PFSK-1 (cell line): ENCODE measurements around the gene PRSS53.
A peak's percentile ranks its signal among the peaks of the same experiment; 100 is the strongest.

Source experiments
- FOXP2 ChIP-seq: optimal IDR thresholded peaks from 2 replicates; pipeline ENCODE3; 2011; ENCODE audit warnings: borderline replicate concordance, control low read depth, inconsistent platforms; ENCODE audit not compliant: insufficient read depth; ENCODE audit errors: extremely low read length, extremely low read depth
- POLR2AphosphoS5 ChIP-seq: IDR thresholded peaks from 2 replicates; pipeline ENCODE4 v1.6.1; 2012; ENCODE audit warnings: low read depth, mild to moderate bottlenecking, control low read depth, low read length, moderate library complexity
- REST ChIP-seq, 2 experiments: IDR thresholded peaks; 2 replicates each; pipeline versions ENCODE4 v1.6.1 to v1.8.0; 2011 to 2012; ENCODE audit warnings: low read depth in 2 of 2, low read length in 2 of 2, control low read depth in 1 of 2, inconsistent platforms in 1 of 2, mild to moderate bottlenecking in 1 of 2, moderate library complexity in 1 of 2; ENCODE audit not compliant: insufficient read depth in 1 of 2
- SIN3A ChIP-seq: IDR thresholded peaks from 2 replicates; pipeline ENCODE4 v1.6.1; 2012; ENCODE audit warnings: mild to moderate bottlenecking, low read length, moderate library complexity, borderline replicate concordance; ENCODE audit not compliant: insufficient read depth
- TAF1 ChIP-seq: IDR thresholded peaks from 2 replicates; pipeline ENCODE4 v1.6.1; 2012; ENCODE audit warnings: low read length, control low read depth, borderline replicate concordance; ENCODE audit not compliant: insufficient read depth

Gene PRSS53

DNA sequence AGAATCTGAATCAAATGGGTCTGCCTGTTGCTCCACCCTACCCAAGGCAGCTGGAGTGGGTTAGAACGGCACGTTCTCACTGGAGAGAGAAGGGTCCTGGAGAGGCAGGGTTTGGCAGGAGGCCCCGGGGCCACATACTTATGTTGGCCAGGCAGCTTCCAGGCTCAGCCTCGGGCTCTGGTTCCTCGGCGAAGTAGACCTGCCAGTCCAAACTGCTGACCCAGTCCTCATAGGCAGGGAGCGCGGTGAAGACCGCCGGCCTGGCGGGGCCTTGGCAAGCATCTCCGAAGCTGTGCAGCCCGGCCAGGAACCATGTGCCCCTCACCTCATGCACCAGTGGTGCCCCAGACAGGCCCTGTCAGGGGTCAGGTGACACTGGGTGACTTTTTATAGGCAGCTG lies 4.8 kb downstream of the PRSS53 start:
- TF ChIP-seq SIN3A: no peak
- no peak for TF ChIP-seq TAF1
- TF ChIP-seq POLR2AphosphoS5: no peak

DNA sequence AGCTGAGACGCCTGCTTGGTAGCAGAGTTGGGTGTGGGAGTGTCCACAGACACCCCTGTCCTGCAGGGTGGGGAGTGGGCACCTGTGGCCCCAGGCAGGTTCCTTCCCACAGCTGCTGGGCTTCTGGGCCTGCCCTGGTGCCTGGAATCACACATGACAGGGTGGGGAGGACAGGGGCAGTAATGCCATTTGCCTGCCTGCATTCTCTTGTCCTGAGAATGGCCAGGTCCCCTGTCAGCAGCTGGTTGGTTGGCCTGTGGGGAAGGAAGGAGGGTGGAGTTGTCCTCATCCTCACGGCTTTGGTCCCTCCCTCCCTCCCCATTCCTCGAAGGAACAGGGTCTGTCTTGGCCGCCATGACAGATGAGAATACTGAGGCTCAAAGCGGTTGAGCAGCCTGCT lies 5.2 kb downstream of the PRSS53 start:
- 0 out of 2 replicates have a peak, but pooled peaks have one; percentile 1 for TF ChIP-seq POLR2AphosphoS5
- TF ChIP-seq TAF1: no peak
- no peak for TF ChIP-seq SIN3A
- TF ChIP-seq REST (IDR thresholded peaks at IDR 0.05; ENCODE audit: insufficient read depth in 1 of 2, low read depth in 2 of 2, low read length in 2 of 2): no peak
- TF ChIP-seq FOXP2: no peak

GRCh38 chr16:31083081-31083480 lies 5.7 kb downstream of the PRSS53 start:
- TF ChIP-seq POLR2AphosphoS5: 0 out of 2 replicates have a peak, but pooled peaks have one; percentile 2
- TF ChIP-seq SIN3A: no peak

DNA sequence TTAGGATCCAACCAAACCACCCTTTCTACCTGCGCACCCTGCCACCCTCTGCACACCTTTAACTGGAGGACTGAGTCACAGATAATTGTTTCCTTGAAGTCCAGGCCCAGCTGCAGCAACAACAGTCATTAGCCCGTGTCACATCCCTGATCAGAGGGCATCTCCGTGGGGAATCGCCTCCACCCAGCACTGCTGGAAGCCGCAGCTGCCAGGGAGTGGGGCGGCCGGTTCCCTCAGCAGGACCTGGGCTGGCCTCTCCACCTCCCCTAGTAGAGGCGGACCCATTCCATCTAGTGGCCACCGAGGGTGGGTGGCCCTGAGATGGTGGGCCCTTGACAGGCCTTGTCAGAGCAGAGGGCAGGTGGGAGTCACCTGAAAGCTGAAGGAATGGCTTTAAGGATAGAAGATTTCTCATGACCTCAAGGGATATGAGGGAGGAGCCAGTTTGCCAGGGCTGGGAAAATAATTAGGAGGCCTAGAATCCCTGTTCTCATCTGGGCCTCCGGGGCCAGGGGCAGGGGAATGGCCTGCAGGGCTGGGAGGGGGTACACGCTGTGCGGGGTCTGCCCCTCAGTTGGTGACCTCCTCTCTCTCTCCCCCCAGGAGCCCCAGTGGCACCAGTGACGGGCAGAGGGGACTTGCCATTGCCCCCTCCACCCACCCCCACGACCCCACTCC lies 6.2 kb downstream of the PRSS53 start:
- TF ChIP-seq REST (IDR thresholded peaks at IDR 0.05; ENCODE audit: insufficient read depth in 1 of 2, low read depth in 2 of 2, low read length in 2 of 2) (no peak), FOXP2 (no peak), TAF1 (no peak), POLR2AphosphoS5 (no peak), SIN3A (no peak)

GRCh38 chr16:31081428-31082351 lies 7.1 kb downstream of the PRSS53 start:
- no peak for TF ChIP-seq TAF1
- TF ChIP-seq POLR2AphosphoS5: no peak
- no peak for TF ChIP-seq FOXP2
- no peak for TF ChIP-seq REST (IDR thresholded peaks at IDR 0.05; ENCODE audit: insufficient read depth in 1 of 2, low read depth in 2 of 2, low read length in 2 of 2)
- TF ChIP-seq SIN3A: no peak

- TF ChIP-seq SIN3A: no peak
- no peak for TF ChIP-seq POLR2AphosphoS5
- TF ChIP-seq FOXP2: no peak
- no peak for TF ChIP-seq TAF1
- TF ChIP-seq REST (IDR thresholded peaks at IDR 0.05; ENCODE audit: insufficient read depth in 1 of 2, low read depth in 2 of 2, low read length in 2 of 2): no peak
Measured at GRCh38 chr16:31080756-31081419, 7.9 kb downstream of the PRSS53 start.
